Right lobe of liver (tissue), 4 donors: ENCODE results near the gene CAB39L.

Source experiments
- CTCF ChIP-seq, 4 donors: fragments of 200-600 bp in 3 of 4; fragments of 450-650 bp in 1 of 4; IDR thresholded peaks; one replicate each; pipeline versions ENCODE4 v1.5.1 to v1.8.0; 2016 to 2022; ENCODE audit warnings: antibody characterized with exemption in 4 of 4, mild to moderate bottlenecking in 2 of 4
- POLR2A ChIP-seq: fragments of 450-650 bp; IDR thresholded peaks from one replicate; pipeline ENCODE4 v1.6.1; 2017; ENCODE audit warnings: antibody characterized with exemption, mild to moderate bottlenecking
- donor health status: DM: no; HTN: no; CAD: no.
- donor health status: DM: no; HTN: no; CAD: no.
- donor health status: DM: no; HTN: yes; CAD: no.

GRCh38 chr13:49395878-49396380, 47.9 kb downstream of the CAB39L start:
- TF ChIP-seq CTCF (IDR thresholded peaks at IDR 0.05) (no peak), POLR2A (no peak)
